AG04450 (cell line): ENCODE results near the gene FCRL3. TPM values are rescaled to one million over a fixed set of nuclear protein-coding genes. Genes with fewer than 3 reads are reported as not detected.

ENCODE experiments used
- CTCF ChIA-PET: fragments of 300-600, 350-600 bp; formaldehyde crosslinking; extraction: SDS; loops from one replicate; lab custom pipeline; 2022; ENCODE audit warnings: antibody characterized with exemption, inconsistent platforms; lab: Charles Lee
- POLR2A ChIA-PET: fragments of 350-600 bp; formaldehyde crosslinking; extraction: SDS; loops from one replicate; lab custom pipeline; 2021; ENCODE audit warnings: antibody characterized with exemption, inconsistent platforms; lab: Yijun Ruan, JAX
- DNase-seq: peaks from one replicate; pipeline ENCODE4 v3.0.0-alpha.2; 2011; ENCODE audit warnings: low read depth, low spot score
- H3K27ac ChIP-seq: one replicate; pipeline ENCODE4 v1.5.1; 2012; ENCODE audit warnings: low read depth, low read length, control low read depth
- H3K27me3 ChIP-seq: one replicate; pipeline ENCODE4 v1.6.0; 2012; ENCODE audit warnings: low read length; ENCODE audit not compliant: control insufficient read depth, insufficient read depth
- H3K4me3 ChIP-seq: 2 replicates; pipeline ENCODE4 v1.5.1; 2011; ENCODE audit warnings: mild to moderate bottlenecking, low read depth, low read length, control low read depth
- H3K9me3 ChIP-seq: 2 replicates; pipeline ENCODE4 v1.5.1; 2012; ENCODE audit warnings: low read length; ENCODE audit not compliant: control insufficient read depth, insufficient read depth
- polyA plus RNA-seq: library from polyadenylated mRNA; depleted of rRNA; stranded (reverse); fragments of >200 nt; gene quantifications from 2 replicates; pipeline ENCODE4 v1.2.3, GENCODE V29; 2011
- TF ChIP-seq, protein P1 (sequence below): IDR thresholded peaks from 2 replicates; pipeline ENCODE4 v1.5.1; 2011; ENCODE audit warnings: low read depth, low read length, control low read depth, inconsistent platforms

Gene FCRL3
- polyA plus RNA-seq, 1 experiment = not detected

DNA sequence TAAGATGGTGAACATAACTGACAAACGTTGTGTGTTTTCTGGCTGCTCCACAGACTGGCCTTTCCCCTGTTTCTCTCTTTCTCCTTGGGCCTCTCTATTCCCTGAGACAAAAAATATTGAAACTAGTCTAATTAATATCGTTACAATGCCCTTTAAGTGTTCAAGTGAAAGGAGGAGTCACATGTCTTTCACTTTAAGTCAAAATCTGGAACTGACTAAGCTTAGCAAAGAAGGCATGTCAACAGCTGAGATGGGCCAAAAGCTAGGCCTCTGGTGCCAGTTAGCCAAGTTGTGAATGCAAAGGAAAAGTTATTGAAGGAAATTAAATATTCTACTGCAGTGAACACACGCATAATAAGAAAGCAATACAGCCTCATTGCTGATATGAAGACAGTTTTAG, 32.2 kb upstream of the FCRL3 start:
- H3K9me3 ChIP-seq = no peaks in the 10 kb centered on the region
- H3K27me3 ChIP-seq = no peaks in the 10 kb centered on the region
- ChIA-PET POLR2A (no interaction called here), CTCF (no interaction called here)
- TF ChIP-seq, protein P1, sequence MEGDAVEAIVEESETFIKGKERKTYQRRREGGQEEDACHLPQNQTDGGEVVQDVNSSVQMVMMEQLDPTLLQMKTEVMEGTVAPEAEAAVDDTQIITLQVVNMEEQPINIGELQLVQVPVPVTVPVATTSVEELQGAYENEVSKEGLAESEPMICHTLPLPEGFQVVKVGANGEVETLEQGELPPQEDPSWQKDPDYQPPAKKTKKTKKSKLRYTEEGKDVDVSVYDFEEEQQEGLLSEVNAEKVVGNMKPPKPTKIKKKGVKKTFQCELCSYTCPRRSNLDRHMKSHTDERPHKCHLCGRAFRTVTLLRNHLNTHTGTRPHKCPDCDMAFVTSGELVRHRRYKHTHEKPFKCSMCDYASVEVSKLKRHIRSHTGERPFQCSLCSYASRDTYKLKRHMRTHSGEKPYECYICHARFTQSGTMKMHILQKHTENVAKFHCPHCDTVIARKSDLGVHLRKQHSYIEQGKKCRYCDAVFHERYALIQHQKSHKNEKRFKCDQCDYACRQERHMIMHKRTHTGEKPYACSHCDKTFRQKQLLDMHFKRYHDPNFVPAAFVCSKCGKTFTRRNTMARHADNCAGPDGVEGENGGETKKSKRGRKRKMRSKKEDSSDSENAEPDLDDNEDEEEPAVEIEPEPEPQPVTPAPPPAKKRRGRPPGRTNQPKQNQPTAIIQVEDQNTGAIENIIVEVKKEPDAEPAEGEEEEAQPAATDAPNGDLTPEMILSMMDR = no peak
- DNase-seq = no peak
- no peak overlapping the region for H3K4me3 ChIP-seq
- no peak overlapping the region for H3K27ac ChIP-seq

DNA sequence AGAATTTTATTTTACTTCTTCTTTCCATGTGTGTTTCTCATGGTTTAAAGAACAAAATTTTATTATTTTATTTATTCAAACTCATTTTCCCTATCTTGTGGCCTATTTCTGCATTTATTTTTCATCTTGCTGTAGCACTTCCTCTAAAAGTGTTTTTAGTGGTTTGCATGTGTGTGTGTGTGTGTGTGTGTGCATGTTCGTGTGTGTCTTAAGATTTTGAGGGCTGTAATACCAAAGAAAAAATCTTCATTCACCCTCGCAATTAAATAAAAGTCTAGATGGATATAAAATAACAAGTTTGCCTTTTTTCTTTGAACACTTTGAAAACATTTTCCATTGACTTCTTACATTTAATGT, 24.6 kb upstream of the FCRL3 start:
- Histone ChIP-seq H3K27me3 (no peaks in the 10 kb centered on the region), H3K4me3 (no peak overlapping the region), H3K27ac (no peak overlapping the region), H3K9me3 (no peaks in the 10 kb centered on the region)
- ChIA-PET CTCF (no interaction called here), POLR2A (no interaction called here)
- TF ChIP-seq, protein P1 = no peak
- no peak for DNase-seq

DNA sequence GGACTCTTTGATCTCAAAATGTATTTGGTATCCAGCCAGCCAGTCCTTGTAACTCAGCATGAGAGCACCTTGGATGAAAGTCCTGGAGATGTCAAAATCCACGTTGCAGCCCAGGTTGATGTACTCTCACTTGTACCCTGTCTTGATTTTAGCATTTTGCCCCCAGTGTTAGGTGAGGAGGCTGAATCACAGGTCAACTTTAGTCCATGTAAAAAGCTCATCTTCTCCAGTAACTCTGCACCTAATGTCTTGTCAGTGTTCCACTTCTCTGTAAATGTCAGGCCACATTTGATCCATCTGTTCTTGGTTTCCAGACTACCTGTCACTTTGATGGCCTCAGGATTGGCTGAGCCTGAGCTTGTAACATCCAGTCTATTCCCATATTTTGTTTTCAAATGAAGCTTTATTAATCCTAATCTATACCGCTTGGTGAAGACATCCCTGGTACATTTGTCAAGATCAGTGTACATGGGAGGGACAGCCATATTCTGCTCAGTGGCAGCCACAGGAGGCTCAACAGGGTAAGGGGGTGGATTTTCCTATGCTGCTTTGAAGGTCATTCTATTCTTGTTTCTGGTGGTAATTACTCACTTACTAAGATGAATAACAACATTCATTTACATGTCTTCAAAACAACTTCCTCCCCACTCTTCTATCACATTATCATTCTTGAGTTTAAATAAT, 24.1 kb upstream of the FCRL3 start:
- ChIA-PET POLR2A (no interaction called here), CTCF (interaction anchor here (0.6 kb wide), 1 partner anchor 1489 kb away, joined by 3 read pairs; no protein-coding TSS in a partner anchor)
- no peaks in the 10 kb centered on the region for H3K27me3 ChIP-seq
- no peaks in the 10 kb centered on the region for H3K9me3 ChIP-seq
- no peak overlapping the region for H3K27ac ChIP-seq
- DNase-seq = no peak
- H3K4me3 ChIP-seq = no peak overlapping the region
- TF ChIP-seq, protein P1 = no peak

DNA sequence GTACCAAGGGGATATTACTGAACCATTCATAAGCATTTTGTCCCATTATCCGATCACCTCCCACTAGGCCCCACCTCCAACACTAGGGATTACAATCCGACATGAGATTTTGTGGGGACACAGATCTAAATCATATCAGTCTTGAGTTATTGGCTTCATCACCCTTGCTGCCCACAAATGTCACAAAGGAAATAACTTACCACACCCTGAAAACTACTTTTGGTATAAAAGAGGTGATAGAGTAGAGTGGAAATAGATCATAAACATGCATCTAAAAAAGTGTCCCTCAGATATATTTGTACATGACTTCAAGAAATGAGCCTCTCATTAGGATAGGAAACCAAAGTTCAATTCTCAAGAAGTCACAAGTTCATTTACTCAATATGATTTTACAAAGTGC, 22.6 kb upstream of the FCRL3 start:
- TF ChIP-seq, protein P1 = no peak
- ChIA-PET POLR2A (no interaction called here), CTCF (no interaction called here)
- Histone ChIP-seq H3K27me3 (no peaks in the 10 kb centered on the region), H3K9me3 (no peaks in the 10 kb centered on the region), H3K27ac (no peak overlapping the region), H3K4me3 (no peak overlapping the region)
- DNase-seq = no peak

DNA sequence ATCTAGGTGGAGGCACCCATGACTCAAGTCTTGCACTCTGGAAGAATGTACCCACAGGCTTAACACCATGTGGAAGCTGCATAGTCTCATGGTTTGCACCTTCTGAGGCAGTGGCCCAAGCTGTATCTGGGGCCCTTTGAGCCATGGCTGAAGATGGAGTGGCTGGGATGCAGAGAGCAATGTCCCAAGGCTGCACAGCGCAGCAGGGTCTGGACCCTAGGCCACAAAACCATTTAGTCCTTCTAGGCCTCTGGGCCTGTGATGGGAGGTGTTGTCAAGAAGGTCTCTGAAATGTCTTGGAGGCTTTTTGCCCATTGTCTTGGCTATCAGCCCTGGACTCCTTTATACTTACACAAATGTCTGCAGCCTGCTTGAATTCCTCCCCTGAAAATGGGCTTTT, 21.4 kb upstream of the FCRL3 start:
- H3K9me3 ChIP-seq = no peaks in the 10 kb centered on the region

More for the DNA sequence above, 21.4 kb upstream of the FCRL3 start:
- no peak for DNase-seq
- ChIA-PET CTCF (no interaction called here), POLR2A (no interaction called here)
- H3K4me3 ChIP-seq = no peak overlapping the region
- TF ChIP-seq, protein P1 = no peak
- no peaks in the 10 kb centered on the region for H3K27me3 ChIP-seq
- no peak overlapping the region for H3K27ac ChIP-seq
